ENCODE results near the gene BIRC2. TPM values are rescaled to one million over a fixed set of nuclear protein-coding genes. Genes with fewer than 3 reads are reported as not detected.
A peak's percentile ranks its signal among the peaks of the same experiment; 100 is the strongest.

BIRC2 gene
- total RNA-seq, 1 donor from 2014 or later, result 78.1 TPM

DNA sequence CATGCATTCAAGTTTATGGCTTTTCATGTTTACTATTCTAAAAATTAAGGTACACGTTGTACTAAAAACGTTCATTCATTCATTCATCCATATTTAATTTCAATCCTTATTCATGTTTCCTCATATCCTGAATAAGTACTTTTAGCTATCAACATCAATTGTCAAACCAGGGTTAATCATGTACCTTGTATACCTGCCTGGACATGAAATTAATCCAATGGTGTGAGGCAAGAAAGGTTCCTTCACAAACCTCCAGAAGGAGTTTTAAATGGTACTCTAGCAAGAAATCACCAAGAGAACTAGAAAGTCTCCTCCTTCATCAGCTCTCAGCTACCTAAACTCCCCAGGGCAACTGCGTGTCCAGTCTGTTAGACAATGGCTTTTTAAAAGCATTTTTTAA is 72.2 kb downstream of the BIRC2 start:
- peaks cover 52% of the 10 kb centered on the region for H3K36me3 Mint-ChIP-seq
- Histone ChIP-seq H3K9ac (no peak overlapping the region), H3K4me3 (no peak overlapping the region), H3F3A (ENCODE audit: low read depth) (no peaks in the 10 kb centered on the region), H3K4me2 (no peak overlapping the region), H3K9me3 (ENCODE audit: low read depth) (no peaks in the 10 kb centered on the region), H3K79me2 (ENCODE audit: low read depth) (peaks cover 77% of the 10 kb centered on the region), H3K4me1 (peaks cover 17% of the 10 kb centered on the region), H3K36me3 (peaks cover 5% of the 10 kb centered on the region), H2AFZ (replicated peaks) (no peak overlapping the region), H3K27me3 (no peaks in the 10 kb centered on the region), H3K27ac (no peak overlapping the region), H4K20me1 (ENCODE audit: low read depth) (peaks cover 14% of the 10 kb centered on the region)
- DNase-seq (ENCODE audit: low spot score), result no peak
- no peak for TF ChIP-seq EZH2 (IDR thresholded peaks at IDR 0.05)
- TF ChIP-seq, protein P1, sequence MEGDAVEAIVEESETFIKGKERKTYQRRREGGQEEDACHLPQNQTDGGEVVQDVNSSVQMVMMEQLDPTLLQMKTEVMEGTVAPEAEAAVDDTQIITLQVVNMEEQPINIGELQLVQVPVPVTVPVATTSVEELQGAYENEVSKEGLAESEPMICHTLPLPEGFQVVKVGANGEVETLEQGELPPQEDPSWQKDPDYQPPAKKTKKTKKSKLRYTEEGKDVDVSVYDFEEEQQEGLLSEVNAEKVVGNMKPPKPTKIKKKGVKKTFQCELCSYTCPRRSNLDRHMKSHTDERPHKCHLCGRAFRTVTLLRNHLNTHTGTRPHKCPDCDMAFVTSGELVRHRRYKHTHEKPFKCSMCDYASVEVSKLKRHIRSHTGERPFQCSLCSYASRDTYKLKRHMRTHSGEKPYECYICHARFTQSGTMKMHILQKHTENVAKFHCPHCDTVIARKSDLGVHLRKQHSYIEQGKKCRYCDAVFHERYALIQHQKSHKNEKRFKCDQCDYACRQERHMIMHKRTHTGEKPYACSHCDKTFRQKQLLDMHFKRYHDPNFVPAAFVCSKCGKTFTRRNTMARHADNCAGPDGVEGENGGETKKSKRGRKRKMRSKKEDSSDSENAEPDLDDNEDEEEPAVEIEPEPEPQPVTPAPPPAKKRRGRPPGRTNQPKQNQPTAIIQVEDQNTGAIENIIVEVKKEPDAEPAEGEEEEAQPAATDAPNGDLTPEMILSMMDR (IDR thresholded peaks at IDR 0.05), result no peak
- no peak for TF ChIP-seq EZH2phosphoT487 (IDR thresholded peaks at IDR 0.05)
- peaks cover 44% of the 10 kb centered on the region for H3K9me3 Mint-ChIP-seq
- no peak overlapping the region for H3K27ac Mint-ChIP-seq
- no peaks in the 10 kb centered on the region for H3K27me3 Mint-ChIP-seq (ENCODE audit: insufficient read depth, low read depth)
- no peak overlapping the region for H3K4me3 Mint-ChIP-seq
- H3K4me1 Mint-ChIP-seq, result peaks cover 17% of the 10 kb centered on the region

DNA sequence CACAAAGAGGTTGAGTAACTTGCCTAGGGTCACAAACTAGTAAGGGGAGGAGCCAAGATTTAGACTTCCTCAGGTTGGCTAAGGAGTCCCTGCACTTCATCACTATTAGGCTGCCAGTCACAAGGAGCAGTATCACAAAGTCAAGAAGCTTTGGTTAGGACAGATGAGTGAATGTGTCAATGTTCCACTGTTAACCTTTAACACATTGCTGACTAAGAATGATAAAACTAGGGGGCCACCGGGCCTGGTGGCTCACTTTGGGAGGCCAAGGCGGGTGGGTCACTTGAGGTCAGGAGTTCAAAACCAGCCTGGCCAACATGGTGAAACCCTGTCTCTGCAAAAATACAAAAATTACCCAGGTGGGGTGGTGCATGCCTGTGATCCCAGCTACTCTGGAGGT is 73.5 kb downstream of the BIRC2 start:
- peaks cover 39% of the 10 kb centered on the region for H3K36me3 Mint-ChIP-seq
- H3K4me3 ChIP-seq, result no peak overlapping the region
- no peak overlapping the region for H2AFZ ChIP-seq (replicated peaks)
- H3F3A ChIP-seq (ENCODE audit: low read depth), result no peaks in the 10 kb centered on the region
- H3K27me3 Mint-ChIP-seq (ENCODE audit: insufficient read depth, low read depth), result no peaks in the 10 kb centered on the region
- peaks cover 19% of the 10 kb centered on the region for H3K4me1 ChIP-seq
- no peak overlapping the region for H3K4me2 ChIP-seq
- H3K27ac Mint-ChIP-seq, result no peak overlapping the region
- peaks cover 17% of the 10 kb centered on the region for H4K20me1 ChIP-seq (ENCODE audit: low read depth)
- H3K79me2 ChIP-seq (ENCODE audit: low read depth), result peaks cover 63% of the 10 kb centered on the region
- peaks cover 5% of the 10 kb centered on the region for H3K36me3 ChIP-seq
- H3K9me3 ChIP-seq (ENCODE audit: low read depth), result no peaks in the 10 kb centered on the region
- no peak for DNase-seq (ENCODE audit: low spot score)
- no peaks in the 10 kb centered on the region for H3K27me3 ChIP-seq
- H3K4me1 Mint-ChIP-seq, result peaks cover 17% of the 10 kb centered on the region
- H3K9me3 Mint-ChIP-seq, result peaks cover 33% of the 10 kb centered on the region
- H3K4me3 Mint-ChIP-seq, result no peak overlapping the region
- H3K9ac ChIP-seq, result no peak overlapping the region
- H3K27ac ChIP-seq, result no peak overlapping the region
- TF ChIP-seq EZH2phosphoT487 (IDR thresholded peaks at IDR 0.05), result no peak

DNA sequence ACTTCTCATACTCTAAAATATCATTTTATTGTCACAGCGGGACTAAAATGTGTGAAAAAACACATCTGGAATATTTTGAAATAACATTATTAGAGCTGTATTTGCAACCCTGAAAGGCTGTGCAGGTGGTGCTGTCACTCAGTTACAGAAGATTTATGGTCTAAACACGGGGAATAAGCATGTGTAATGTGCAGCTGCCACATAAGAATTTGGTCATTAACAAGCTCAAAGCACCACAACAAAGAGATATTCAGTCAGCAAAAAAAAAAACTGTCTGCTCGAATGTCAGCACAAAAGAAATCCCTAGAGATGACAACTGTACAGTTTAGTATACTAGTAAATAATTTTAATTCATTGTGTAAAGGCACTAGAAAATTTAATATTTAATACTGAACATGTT is 74.2 kb downstream of the BIRC2 start:
- TF ChIP-seq, protein P1 (IDR thresholded peaks at IDR 0.05), result no peak
- TF ChIP-seq EZH2 (IDR thresholded peaks at IDR 0.05) (no peak), EZH2phosphoT487 (IDR thresholded peaks at IDR 0.05) (no peak)
- H3K9me3 Mint-ChIP-seq, result peaks cover 28% of the 10 kb centered on the region
- no peak overlapping the region for H2AFZ ChIP-seq (replicated peaks)
- H3K4me3 ChIP-seq, result no peak overlapping the region
- H3K36me3 ChIP-seq, result peaks cover 5% of the 10 kb centered on the region
- H3K36me3 Mint-ChIP-seq, result peaks cover 34% of the 10 kb centered on the region
- peak overlapping the region; percentile 40 for H3K27ac Mint-ChIP-seq
- H3K79me2 ChIP-seq (ENCODE audit: low read depth), result peaks cover 56% of the 10 kb centered on the region
- peaks cover 19% of the 10 kb centered on the region for H3K4me1 ChIP-seq
- no peaks in the 10 kb centered on the region for H3K27me3 ChIP-seq
- DNase-seq (ENCODE audit: low spot score), result no peak
- H3K4me3 Mint-ChIP-seq, result no peak overlapping the region
- no peak overlapping the region for H3K9ac ChIP-seq
- no peaks in the 10 kb centered on the region for H3F3A ChIP-seq (ENCODE audit: low read depth)
- H3K4me2 ChIP-seq, result no peak overlapping the region
- H4K20me1 ChIP-seq (ENCODE audit: low read depth), result peaks cover 17% of the 10 kb centered on the region
- peaks cover 17% of the 10 kb centered on the region for H3K4me1 Mint-ChIP-seq
- H3K27ac ChIP-seq, result no peak overlapping the region
- no peaks in the 10 kb centered on the region for H3K27me3 Mint-ChIP-seq (ENCODE audit: insufficient read depth, low read depth)
- H3K9me3 ChIP-seq (ENCODE audit: low read depth), result no peaks in the 10 kb centered on the region

DNA sequence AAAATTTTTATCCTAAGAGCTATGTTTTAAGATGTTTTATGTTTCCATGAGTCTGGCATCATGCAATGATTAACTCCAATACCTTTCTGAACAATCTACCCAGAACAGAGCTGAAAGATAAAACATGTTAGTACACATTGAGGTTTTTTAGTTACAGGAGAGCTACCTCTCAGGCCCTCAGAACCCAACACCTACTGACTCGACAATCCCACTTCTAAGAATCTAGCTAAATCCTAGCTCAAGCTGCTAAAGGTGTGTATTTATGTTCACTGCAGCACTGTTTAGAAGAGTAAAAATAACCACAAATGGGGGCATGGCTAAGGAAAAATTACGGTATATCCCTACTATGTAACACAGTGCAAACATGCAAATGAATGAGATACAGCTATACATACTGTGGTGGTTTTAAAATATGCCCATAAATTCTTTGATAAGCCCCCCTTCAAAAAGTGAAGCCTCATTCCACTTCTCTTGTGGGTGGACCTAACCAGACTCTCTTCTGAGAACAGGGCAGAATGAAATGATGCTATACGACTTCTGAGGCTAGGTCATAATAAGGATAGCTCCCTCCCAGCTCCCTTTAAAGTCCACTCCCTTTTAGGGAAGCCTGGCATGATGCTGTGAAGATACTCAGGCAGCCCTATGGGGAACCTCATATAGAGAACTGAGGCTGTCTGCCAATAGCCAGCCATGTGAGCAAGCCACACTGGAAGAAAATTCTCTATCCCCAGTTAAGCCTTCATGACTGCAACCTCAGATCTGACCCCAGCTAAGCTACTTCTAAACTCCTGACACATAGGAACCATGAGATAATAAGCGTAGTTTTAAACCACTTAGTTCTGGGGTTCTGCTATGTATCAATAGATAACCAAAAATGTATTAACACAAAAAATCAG is 76.1 kb downstream of the BIRC2 start:
- no peaks in the 10 kb centered on the region for H3K27me3 Mint-ChIP-seq (ENCODE audit: insufficient read depth, low read depth)
- no peak overlapping the region for H3K9ac ChIP-seq
- no peak overlapping the region for H3K4me3 Mint-ChIP-seq
- peak; percentile 33 for DNase-seq (ENCODE audit: low spot score)
- H4K20me1 ChIP-seq (ENCODE audit: low read depth), result peaks cover 17% of the 10 kb centered on the region
- H3K27me3 ChIP-seq, result no peaks in the 10 kb centered on the region
- H3K36me3 Mint-ChIP-seq, result peaks cover 20% of the 10 kb centered on the region
- H3K4me3 ChIP-seq, result no peak overlapping the region
- H3K9me3 Mint-ChIP-seq, result peaks cover 14% of the 10 kb centered on the region
- H3K79me2 ChIP-seq (ENCODE audit: low read depth), result peaks cover 38% of the 10 kb centered on the region
- no peak overlapping the region for H3K27ac ChIP-seq
- H3K9me3 ChIP-seq (ENCODE audit: low read depth), result no peaks in the 10 kb centered on the region
- no peak for TF ChIP-seq EZH2 (IDR thresholded peaks at IDR 0.05)
- TF ChIP-seq, protein P1 (IDR thresholded peaks at IDR 0.05), result no peak
- H3K4me1 Mint-ChIP-seq, result peaks cover 17% of the 10 kb centered on the region
- peak overlapping the region; percentile 51 for H3K4me2 ChIP-seq
- H3K27ac Mint-ChIP-seq, result no peak overlapping the region
- H2AFZ ChIP-seq (replicated peaks), result no peak overlapping the region
- no peaks in the 10 kb centered on the region for H3F3A ChIP-seq (ENCODE audit: low read depth)
- peaks cover 2% of the 10 kb centered on the region for H3K36me3 ChIP-seq
- H3K4me1 ChIP-seq, result peaks cover 19% of the 10 kb centered on the region
